Measurements from ENCODE around the gene TGM4.
A peak's percentile ranks its signal among the peaks of the same experiment; 100 is the strongest.

TGM4 gene

DNA sequence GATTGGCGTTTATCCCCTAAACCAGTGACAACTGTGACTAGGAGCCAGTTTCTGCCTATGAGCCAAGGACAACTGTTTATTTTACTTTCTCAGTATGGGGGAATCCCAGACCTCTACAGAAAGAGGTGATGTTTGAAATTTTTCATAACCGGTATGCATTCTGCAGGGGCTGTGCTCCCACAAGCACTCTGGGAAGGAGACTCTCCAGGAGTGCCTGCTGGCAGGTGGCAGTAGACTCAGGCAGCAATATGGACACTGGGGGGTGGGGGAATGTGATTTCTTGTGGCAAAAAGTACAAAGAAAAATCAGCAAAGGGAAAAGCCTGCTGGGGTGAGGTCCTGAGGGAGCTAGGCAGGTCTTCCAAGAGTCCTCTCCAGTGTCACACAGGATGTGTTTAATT lies 5.9 kb downstream of the TGM4 start:
- DNase-seq (ENCODE audit: low spot score), result no peak

DNA sequence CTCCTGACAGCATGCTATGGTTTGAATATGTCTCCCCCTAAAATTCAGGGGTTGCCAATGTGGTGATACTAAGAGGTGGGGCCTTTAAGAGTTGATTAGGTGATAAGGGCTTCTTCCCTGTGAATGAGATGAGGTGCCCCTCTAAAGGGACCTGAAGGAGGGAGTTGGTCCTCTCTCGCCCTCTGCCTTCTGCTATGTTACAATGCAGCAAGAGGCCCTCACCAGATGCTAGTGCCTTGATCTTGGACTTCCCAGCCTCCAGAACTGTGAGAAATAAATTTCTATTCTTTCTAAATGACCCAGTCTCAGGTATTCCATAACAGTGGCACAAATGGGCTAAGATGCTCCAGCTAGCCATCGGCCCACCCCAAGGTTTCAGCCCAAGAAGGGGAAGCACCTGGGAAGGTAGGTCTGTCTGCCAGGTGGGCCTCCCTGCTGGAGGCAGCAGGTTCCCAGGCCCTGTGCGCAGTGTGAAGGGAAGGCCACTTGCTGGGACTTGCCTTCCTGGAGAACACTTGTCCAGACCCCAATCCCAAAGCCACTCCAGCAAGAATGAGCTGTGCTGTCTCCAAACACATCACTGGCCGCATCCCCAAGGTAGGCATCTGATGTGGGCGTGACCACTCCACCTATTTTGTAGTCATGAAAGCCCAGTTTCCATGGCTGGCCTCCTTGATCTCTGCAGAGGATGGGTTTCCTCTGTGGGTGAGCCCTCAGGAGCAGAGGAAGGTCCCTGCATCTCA lies 9.0 kb downstream of the TGM4 start:
- DNase-seq (ENCODE audit: low spot score), result peak; percentile 23

DNA sequence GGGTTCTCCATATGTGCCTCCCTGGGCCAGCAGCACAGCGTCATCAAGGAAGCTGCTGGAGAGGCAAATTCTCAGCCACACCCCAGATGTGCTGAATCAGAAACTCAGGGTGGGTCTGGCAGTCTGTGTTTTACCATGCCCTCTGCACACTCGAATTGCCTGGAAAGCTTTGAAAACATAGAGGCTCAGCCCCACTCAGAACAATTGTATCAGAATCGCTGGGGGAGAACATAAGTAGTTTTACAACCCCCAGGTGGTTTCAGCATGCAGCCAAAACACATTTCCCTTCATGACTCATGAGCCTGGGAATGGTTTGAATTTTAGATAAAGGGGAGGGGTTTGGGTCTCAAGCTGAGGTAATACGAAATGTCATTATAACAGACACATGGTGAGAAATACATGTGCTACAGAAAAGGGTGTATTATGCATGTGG lies 9.6 kb downstream of the TGM4 start:
- DNase-seq (ENCODE audit: low spot score), result peak; percentile 92

DNA sequence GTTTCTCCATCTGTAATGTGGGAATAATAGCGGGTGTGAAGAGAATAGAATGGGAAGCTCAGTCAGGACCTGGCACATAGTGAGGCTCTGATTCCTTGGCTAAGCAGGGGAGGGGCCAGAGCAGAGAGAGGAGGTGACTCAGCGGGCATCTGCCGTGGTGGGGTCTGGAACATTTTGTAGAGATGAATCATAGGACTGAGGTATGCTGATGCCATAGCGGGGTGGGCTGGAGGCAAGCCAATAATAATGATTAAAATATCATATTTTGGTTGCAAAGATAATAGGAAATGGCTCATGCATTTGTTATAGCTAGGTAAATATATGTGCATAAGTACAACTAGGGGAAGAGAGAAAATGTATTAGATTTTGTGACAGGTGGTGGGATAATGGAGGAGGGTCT lies 11.2 kb downstream of the TGM4 start:
- DNase-seq (ENCODE audit: low spot score), result peak; percentile 88

DNA sequence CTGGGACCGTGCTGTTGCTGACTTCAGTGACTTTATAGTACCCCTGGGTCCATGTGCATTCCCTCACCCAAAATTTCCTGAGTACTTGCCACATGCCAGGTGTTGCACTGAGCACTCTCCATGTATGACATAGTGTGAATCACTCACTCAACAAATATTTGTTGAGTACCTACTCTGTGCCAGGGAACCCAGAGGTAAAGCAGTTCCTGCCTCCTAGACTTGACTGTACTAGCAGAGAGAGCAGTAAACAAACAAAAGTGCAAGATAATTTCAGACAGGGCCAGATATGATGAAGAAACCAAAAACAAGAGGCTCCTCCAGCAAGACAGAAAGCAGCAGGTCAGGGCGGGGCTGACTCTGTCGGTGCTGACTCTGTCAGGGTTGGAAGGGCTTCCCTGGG lies 12.2 kb downstream of the TGM4 start:
- no peak for DNase-seq (ENCODE audit: low spot score)

DNA sequence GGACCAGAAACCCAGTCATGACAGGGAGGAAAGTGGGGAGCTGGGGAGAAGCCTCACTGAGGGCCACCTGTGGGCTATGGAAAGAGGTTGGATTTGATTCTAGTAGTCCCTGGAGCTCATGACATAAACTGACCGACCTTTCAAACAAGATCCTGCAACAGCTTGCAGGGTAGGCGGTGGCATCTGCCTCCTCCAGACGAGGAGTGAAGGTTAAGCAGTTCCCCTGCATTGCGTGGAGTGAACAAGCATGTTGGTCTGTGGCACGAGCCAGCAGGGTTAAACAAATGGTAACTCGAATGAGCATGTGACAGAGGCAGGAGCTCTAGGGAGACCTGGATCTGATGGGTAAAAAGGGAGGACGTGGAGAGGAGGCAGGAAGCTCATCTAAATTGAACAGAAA lies 12.7 kb downstream of the TGM4 start:
- no peak for DNase-seq (ENCODE audit: low spot score)

DNA sequence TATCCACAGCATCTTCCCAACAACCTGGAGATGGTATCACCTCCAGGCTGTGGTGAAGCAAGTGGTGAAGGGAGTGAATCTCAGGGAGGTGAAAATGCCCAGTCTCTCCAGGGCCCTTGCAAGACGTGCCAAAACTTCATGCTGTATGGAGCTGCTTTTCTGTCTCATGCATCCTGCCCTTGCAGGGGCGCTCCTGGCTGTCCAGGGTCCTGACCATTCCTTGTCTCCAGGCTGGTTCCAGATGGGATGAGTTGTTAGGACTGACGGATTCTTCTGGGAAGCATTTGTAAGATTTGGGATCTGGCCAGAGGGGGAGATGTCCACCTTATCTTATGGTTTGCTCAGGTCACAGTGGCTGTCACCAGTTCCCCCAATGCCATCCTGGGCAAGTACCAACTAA lies 15.8 kb downstream of the TGM4 start:
- no peak for DNase-seq (ENCODE audit: low spot score)

DNA sequence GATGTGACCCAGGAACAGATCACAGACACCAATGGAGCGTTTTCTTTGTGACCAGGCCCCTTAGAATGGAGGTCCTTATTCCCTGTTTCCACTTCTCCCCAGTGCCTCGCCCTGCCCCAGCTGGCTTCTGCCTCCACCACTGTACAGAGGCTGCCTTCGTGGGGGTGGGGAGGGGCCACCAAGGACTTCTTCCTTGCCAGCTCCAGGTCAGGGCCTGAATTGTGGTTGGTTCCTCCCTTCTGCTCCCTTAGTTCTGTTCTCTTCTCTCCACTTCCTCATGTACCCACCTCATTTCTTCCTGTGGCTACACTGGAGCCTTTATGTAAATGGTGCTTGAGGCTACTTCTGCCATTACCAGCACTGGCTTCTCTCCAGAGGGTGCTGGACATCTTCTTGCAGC lies 16.4 kb downstream of the TGM4 start:
- no peak for DNase-seq (ENCODE audit: low spot score)

DNA sequence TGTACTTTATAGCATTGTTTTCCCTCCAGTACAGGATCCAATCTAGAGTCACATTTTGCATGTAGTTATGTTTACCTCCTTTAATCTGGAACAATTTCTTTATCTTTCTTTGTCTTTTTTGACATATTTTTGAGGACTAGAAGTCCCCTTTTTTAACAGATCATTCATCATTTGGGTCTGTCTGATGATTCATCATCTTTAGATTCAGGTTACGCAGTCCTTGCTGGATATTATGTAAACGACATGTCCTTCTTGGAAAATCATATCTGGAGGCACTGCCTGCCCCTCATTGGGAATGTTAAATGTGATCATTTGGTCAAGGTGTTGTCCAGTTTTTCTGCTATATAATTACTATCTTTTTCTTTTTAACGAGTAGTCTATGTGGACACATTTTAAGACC lies 18.3 kb downstream of the TGM4 start:
- DNase-seq (ENCODE audit: low spot score), result no peak

DNA sequence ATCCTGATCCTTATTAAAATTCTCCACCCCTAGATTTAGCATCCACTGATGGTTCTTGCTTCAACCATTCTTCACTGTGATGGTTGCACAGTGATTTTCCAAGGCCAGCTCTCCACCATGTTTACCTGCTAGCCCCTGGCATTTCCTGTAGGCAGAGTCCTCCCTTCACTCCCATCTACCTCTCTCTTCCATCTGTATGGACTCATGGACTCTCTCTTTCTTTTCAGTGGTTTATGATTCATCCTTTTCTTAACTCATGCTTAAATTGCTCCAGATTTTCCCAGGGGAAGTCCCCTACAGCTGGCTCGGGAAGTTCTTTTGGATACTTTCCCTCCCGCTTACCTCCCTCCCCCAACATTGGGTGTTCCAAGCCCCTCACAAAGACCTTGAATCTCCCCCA lies 18.7 kb downstream of the TGM4 start:
- peak; percentile 48 for DNase-seq (ENCODE audit: low spot score)

DNA sequence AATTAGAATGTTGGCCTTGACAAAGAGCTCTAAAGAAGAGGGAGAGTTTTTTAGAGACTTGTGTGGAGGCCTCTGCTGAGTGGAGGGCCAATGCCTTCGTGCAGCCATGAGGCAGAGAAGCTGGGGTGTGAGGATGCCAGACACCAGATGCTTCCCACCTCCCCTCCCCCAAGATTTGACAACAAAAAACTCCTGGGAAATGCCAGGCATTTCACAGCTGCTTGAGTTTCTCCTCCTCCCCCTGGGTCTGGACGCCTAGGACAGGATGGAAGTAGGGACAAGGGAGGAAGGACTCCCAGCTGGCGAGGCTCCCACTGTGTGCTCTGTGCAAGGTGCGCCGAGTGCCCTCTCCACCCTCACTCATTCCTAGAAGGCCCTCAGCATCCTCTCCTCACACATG lies 20.1 kb downstream of the TGM4 start:
- DNase-seq (ENCODE audit: low spot score), result no peak

DNA sequence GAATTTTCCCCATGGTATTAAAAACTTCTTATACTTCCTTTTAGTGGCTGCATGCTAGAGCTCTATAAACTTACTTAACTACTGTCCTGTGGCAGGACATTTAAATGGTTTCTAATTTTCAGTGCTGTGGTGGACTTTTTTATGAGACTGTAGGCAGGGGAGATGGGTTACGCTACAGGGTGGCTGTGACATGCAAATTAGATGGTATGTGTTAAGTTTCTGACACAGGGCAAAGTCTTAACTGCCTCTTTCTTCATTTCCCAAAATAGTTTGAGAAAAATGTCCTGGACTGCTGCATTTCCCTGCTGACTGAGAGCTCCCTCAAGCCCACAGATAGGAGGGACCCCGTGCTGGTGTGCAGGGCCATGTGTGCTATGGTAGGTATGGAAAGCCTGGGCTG lies 22.0 kb downstream of the TGM4 start:
- no peak for DNase-seq (ENCODE audit: low spot score)

DNA sequence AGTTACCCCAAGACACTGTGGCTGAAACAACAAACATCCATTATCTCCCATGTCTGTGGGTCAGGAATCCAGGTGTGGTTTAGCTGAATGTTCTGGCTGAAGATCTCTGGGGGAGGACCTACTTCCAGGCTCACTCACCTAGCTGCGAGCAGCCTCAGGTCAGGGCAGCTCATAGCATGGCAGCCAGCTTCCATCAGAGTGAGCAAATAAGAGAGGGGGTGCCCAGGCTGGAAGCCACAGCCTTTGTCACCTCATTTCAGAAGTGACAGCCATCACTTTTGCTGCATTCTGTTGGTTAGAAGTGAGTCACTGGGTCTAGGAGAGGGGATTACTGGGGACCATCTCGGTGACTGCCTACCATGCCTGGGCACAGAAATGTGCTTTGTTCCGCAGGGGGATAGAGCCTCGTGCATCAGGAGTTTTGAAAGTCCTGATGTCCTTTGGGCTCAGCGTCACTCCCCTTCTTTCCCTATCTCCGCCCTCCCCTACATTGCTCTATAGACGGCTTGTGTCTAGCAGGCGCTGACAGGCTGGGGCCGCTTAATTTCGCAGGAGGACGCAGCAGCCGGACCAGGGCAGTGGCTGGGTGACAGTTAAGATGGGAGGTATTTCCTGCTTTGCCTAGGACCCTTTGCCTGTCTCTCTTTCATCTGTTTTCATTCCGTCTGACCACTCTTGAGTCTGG lies 25.4 kb downstream of the TGM4 start:
- no peak for DNase-seq (ENCODE audit: low spot score)

DNA sequence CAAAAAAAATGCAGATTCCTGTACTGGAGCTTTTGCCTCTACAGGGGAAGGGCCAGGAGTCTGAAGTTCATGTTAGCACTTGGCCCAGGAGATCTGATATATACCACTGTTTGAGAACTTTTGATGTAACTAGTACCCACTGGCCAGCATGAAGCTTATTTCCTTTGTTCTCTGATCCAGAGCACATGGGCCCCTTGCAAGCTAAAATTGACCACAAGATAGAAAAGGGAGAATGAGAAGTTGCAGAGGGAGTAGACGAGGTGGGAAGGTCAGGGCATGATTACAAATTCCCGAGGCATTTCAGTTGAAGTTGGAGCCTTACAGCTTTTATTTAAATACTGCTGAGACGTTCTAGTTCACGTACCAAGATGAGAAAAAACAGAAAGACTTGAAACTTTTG lies 28.2 kb downstream of the TGM4 start:
- no peak for DNase-seq (ENCODE audit: low spot score)

DNA sequence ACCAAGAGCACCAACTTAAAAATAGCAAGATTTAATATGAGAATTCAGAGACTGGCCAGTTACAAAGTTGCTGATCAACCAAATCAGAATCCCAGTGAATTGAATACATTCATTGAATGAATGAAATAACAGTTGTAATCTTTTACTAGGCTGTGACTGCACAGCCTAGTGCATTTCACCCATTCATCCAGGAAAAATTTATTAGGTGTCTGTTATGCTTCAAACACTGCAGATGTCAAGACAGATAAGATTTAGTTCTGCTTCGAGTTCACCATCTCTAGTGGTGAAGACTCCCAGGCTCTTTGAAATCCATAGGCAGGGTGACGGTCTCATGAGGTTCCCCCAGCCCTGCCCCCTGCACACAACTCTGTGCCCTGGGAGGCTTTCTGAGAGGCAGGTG lies 28.9 kb downstream of the TGM4 start:
- no peak for DNase-seq (ENCODE audit: low spot score)

DNA sequence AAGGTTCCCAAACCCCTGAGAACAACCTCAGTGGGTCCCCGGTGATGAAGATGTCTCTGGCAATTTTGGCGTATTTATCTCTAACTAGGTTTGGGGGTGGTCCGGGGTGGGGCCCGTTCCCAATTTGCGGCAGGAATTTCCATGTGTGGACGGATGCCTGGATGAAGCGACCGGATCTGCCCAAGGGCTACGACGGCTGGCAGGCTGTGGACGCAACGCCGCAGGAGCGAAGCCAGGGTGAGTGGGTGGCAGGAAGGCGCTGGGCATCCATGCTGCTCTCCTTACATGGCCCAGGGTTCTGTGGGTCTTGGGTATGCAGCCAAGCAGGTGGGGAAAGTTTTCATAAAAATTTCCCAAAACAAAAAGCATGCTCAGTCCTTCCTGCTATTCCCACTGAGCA lies 29.3 kb downstream of the TGM4 start:
- no peak for DNase-seq (ENCODE audit: low spot score)

DNA sequence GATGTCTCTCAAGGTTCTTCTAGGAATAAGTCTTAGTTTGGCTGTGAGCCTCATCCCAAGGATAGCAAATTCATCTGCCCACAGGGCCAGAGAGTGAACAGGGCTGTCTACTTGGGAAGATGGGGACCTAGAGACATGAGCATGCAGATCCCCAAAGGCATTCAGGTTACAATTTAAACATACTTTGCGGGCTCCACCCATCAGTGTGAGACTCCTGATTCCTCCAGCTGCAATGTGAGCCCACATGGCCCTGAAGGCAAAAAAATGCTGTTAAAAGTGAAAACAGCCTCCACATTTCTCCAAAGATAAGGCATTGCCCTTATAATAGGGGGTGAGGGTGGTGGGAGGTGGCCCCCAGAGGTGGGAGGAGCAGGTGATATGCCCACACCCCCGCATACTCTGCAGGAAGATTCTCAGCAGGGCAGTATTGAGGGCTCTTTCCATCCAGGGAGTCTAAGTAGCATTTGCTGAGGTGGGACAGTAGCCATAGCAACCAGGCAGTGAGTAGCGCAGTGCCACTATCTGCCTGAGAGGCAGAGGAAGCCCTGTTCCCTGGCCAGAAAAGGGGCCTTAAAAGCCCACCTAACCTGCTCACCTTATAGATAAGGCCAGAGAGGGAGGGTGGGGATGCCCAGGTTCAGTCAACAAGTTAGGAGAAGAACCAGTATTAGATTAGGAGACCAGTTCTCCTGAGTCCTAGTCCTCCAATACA lies 31.2 kb downstream of the TGM4 start:
- no peak for DNase-seq (ENCODE audit: low spot score)

DNA sequence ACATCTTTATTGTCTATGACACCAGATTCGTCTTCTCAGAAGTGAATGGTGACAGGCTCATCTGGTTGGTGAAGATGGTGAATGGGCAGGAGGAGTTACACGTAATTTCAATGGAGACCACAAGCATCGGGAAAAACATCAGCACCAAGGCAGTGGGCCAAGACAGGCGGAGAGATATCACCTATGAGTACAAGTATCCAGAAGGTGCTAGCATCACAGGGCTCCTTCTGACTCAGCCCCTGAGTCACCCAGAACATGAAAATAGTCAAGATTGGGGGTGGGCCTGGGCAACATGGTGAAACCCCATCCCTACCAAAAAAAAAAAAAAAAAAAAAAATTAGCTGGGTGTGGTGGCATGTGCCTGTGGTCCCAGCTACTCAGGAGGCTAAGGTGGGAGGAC lies 32.6 kb downstream of the TGM4 start:
- no peak for DNase-seq (ENCODE audit: low spot score)

DNA sequence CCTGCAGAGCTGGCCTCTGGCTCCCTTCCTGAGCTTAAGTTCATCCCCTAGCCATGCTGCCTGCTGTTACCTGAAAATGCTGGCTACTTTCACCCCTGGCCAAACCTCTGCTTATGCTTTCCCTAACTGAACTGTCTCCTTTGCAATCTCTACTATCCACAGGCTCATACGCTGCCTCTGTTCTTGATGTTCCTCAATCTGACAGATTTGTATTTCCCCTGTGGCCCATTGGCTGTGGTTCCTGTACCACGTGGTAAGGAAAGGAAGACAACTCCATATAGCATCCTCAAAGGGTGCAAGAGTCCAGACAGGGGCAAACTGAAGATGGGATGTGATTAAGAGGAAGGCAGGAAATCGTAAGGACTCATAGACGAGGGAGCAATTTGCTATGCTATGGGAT lies 33.2 kb downstream of the TGM4 start:
- no peak for DNase-seq (ENCODE audit: low spot score)

DNA sequence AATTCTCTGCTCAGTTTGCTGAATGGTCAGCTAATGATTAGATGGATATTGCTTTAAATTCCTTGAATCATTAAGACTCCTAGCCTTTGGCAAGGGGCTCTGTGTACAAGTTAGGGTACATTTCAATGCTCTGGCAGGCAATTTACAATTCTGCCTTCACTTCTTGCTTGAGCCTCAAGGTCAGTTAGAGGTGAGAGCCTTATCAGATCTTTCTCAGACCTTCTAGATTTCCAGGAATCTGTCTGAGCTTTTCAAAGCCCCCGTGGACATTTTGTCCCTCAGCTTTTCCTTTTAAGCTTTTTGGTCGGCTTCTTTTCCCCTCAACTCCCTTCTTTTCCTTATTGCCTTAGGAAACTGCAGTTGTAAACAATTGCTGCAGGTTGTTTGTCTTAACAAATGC lies 34.7 kb downstream of the TGM4 start:
- DNase-seq (ENCODE audit: low spot score), result no peak

DNA sequence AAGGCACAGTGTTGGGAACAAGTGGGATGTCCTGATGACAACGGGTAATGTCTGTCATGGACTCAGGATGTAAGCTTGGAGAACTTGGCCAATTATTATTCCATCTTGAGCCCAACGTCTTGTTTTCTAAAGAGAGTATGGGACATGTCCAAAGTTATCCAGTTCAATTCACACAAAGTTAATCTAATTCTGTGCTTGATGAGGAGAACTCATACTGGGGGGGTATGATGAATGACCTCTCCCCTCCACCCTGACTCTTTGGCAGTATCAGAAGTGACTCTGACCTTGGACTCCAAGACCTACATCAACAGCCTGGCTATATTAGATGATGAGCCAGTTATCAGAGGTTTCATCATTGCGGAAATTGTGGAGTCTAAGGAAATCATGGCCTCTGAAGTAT lies 36.3 kb downstream of the TGM4 start:
- no peak for DNase-seq (ENCODE audit: low spot score)

DNA sequence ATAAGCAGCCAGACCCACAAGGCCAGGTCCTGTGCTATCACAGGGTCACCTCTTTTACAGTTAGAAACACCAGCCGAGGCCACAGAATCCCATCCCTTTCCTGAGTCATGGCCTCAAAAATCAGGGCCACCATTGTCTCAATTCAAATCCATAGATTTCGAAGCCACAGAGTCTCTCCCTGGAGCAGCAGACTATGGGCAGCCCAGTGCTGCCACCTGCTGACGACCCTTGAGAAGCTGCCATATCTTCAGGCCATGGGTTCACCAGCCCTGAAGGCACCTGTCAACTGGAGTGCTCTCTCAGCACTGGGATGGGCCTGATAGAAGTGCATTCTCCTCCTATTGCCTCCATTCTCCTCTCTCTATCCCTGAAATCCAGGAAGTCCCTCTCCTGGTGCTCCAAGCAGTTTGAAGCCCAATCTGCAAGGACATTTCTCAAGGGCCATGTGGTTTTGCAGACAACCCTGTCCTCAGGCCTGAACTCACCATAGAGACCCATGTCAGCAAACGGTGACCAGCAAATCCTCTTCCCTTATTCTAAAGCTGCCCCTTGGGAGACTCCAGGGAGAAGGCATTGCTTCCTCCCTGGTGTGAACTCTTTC lies 39.6 kb downstream of the TGM4 start:
- peak; percentile 71 for DNase-seq (ENCODE audit: low spot score)

DNA sequence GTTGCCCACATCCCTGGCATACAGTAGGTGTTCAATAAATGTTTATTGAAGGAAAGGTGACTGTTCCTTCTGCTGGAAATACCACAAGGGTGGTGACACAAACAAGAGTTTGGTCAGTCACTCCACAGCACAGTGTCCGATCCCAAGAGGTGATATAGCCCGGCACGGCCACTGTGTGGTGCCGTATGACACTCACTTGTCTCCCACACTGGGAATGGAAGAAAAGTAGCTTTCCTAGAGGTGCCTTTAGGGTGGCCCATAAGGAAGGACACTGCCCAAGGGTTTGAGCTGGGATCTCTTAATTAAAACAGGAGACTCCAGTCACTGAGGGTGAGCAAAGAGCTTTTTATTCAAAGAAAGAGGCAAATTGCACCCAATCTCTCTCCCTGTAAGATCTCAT lies 40.5 kb downstream of the TGM4 start:
- peak; percentile 42 for DNase-seq (ENCODE audit: low spot score)

Data from SW480 (cell line).